Measurements from ENCODE around the gene DYRK1B. TPM values are rescaled to one million over a fixed set of nuclear protein-coding genes. Genes with fewer than 3 reads are reported as not detected.
"Not testable (repeated sequence)": the region's sequence is repeated elsewhere in the genome, so short reads cannot be mapped to it uniquely, and the experiment has no call there.

Gene DYRK1B
- total RNA-seq (10 to 100 TPM; 12.6 to 16.6 TPM), polyA plus RNA-seq (ENCODE audit: insufficient read length in 2 of 2) (10 to 100 TPM; 32.9 to 38.4 TPM)
- long read RNA-seq, donor 1, partial matches to known transcripts = 0 of 7 reads
- long read RNA-seq, donor 1, other reads (novel, unspliced or antisense) = 0 of 7 reads
- long read RNA-seq, donor 2, partial matches to known transcripts = 0 of 1 reads
- long read RNA-seq, donor 2, other reads (novel, unspliced or antisense) = 0 of 1 reads
- long read RNA-seq, donor 3, partial matches to known transcripts = 0 of 1 reads
- long read RNA-seq, donor 3, other reads (novel, unspliced or antisense) = 0 of 1 reads
- long read RNA-seq, donor 4, transcript DYRK1B-203 (11 exons, 2,007 nt) = major isoform, 5 of 7 reads
- long read RNA-seq, donor 4, partial matches to known transcripts = 0 of 7 reads
- long read RNA-seq, donor 4, other reads (novel, unspliced or antisense) = 0 of 7 reads

GRCh38 chr19:39833464-39834286, at the start of gene DYRK1B:
TSS of gene DYRK1B (minus strand) at chr19:39834162. CDS start at chr19:39831867, 2,295 bp downstream.
- Histone ChIP-seq H3K9me3 (ENCODE audit: control insufficient read depth, insufficient read depth, low read length) (no peaks in the 10 kb centered on the region), H3K27ac (ENCODE audit: low read depth, low read length) (peak within 1 kb of the TSS; percentile 97), H3K27me3 (ENCODE audit: control insufficient read depth, insufficient read depth, low read length) (no peaks in the 10 kb centered on the region), H3K4me3 (ENCODE audit: low read depth, low read length) (peak within 1 kb of the TSS; percentile 99), H3K36me3 (ENCODE audit: control insufficient read depth, insufficient read depth, low read length) (peaks cover 74% of the 10 kb centered on the region), H3K4me1 (ENCODE audit: control insufficient read depth, insufficient read depth, low read length) (peaks cover 20% of the 10 kb centered on the region)
- peak; percentile 92 to 100 (median 96) for DNase-seq (ENCODE audit: low read depth in 4 of 6, low spot score in 6 of 6)
- under 1% methylated on average over 56 of the region's 59 CpGs for WGBS (ENCODE audit: insufficient coverage)

- not testable (repeated sequence) for H3K4me1 ChIP-seq (ENCODE audit: control insufficient read depth, insufficient read depth, low read length); H3K36me3 ChIP-seq (ENCODE audit: control insufficient read depth, insufficient read depth, low read length); H3K27me3 ChIP-seq (ENCODE audit: control insufficient read depth, insufficient read depth, low read length); H3K4me3 ChIP-seq (ENCODE audit: low read depth, low read length); DNase-seq (ENCODE audit: low read depth in 4 of 6, low spot score in 6 of 6); H3K9me3 ChIP-seq (ENCODE audit: control insufficient read depth, insufficient read depth, low read length); H3K27ac ChIP-seq (ENCODE audit: low read depth, low read length)
- WGBS (ENCODE audit: insufficient coverage) = 96% methylated on average over 3 of the region's 10 CpGs
Measured at GRCh38 chr19:39882645-39883044, 48.7 kb upstream of the DYRK1B start.

GRCh38 chr19:39881495-39882110, 47.6 kb upstream of the DYRK1B start:
- H3K27ac ChIP-seq (ENCODE audit: low read depth, low read length); H3K9me3 ChIP-seq (ENCODE audit: control insufficient read depth, insufficient read depth, low read length); H3K36me3 ChIP-seq (ENCODE audit: control insufficient read depth, insufficient read depth, low read length); H3K27me3 ChIP-seq (ENCODE audit: control insufficient read depth, insufficient read depth, low read length); H3K4me3 ChIP-seq (ENCODE audit: low read depth, low read length); H3K4me1 ChIP-seq (ENCODE audit: control insufficient read depth, insufficient read depth, low read length): not testable (repeated sequence)
- WGBS (ENCODE audit: insufficient coverage) = 7% methylated on average over 6 of the region's 15 CpGs
- peak in 2 of 6 donors; percentile 15 to 42 for DNase-seq (ENCODE audit: low read depth in 4 of 6, low spot score in 6 of 6)

- H3K36me3 ChIP-seq (ENCODE audit: control insufficient read depth, insufficient read depth, low read length); H3K9me3 ChIP-seq (ENCODE audit: control insufficient read depth, insufficient read depth, low read length); H3K27me3 ChIP-seq (ENCODE audit: control insufficient read depth, insufficient read depth, low read length); H3K27ac ChIP-seq (ENCODE audit: low read depth, low read length); H3K4me1 ChIP-seq (ENCODE audit: control insufficient read depth, insufficient read depth, low read length); H3K4me3 ChIP-seq (ENCODE audit: low read depth, low read length); DNase-seq (ENCODE audit: low read depth in 4 of 6, low spot score in 6 of 6): not testable (repeated sequence)
- 100% methylated on average over 3 of the region's 5 CpGs for WGBS (ENCODE audit: insufficient coverage)
Measured at GRCh38 chr19:39880241-39880640, 46.3 kb upstream of the DYRK1B start.

- WGBS (ENCODE audit: insufficient coverage) = 100% methylated on average over 1 of the region's 8 CpGs
- not testable (repeated sequence) for H3K9me3 ChIP-seq (ENCODE audit: control insufficient read depth, insufficient read depth, low read length); H3K4me3 ChIP-seq (ENCODE audit: low read depth, low read length)
Measured at GRCh38 chr19:39879796-39880195, 45.8 kb upstream of the DYRK1B start.

GRCh38 chr19:39878866-39879265, 44.9 kb upstream of the DYRK1B start:
- not testable (repeated sequence) for DNase-seq (ENCODE audit: low read depth in 4 of 6, low spot score in 6 of 6); H3K4me1 ChIP-seq (ENCODE audit: control insufficient read depth, insufficient read depth, low read length); H3K36me3 ChIP-seq (ENCODE audit: control insufficient read depth, insufficient read depth, low read length); H3K9me3 ChIP-seq (ENCODE audit: control insufficient read depth, insufficient read depth, low read length); H3K27me3 ChIP-seq (ENCODE audit: control insufficient read depth, insufficient read depth, low read length); H3K27ac ChIP-seq (ENCODE audit: low read depth, low read length); H3K4me3 ChIP-seq (ENCODE audit: low read depth, low read length)
- 79% methylated on average over 8 of the region's 11 CpGs for WGBS (ENCODE audit: insufficient coverage)

More at GRCh38 chr19:39879796-39880195, 45.8 kb upstream of the DYRK1B start:
- H3K36me3 ChIP-seq (ENCODE audit: control insufficient read depth, insufficient read depth, low read length); H3K27me3 ChIP-seq (ENCODE audit: control insufficient read depth, insufficient read depth, low read length); H3K4me1 ChIP-seq (ENCODE audit: control insufficient read depth, insufficient read depth, low read length); DNase-seq (ENCODE audit: low read depth in 4 of 6, low spot score in 6 of 6); H3K27ac ChIP-seq (ENCODE audit: low read depth, low read length): not testable (repeated sequence)

GRCh38 chr19:39878398-39878797, 44.4 kb upstream of the DYRK1B start:
- Histone ChIP-seq H3K9me3 (ENCODE audit: control insufficient read depth, insufficient read depth, low read length) (no peaks in the 10 kb centered on the region), H3K36me3 (ENCODE audit: control insufficient read depth, insufficient read depth, low read length) (no peaks in the 10 kb centered on the region), H3K27me3 (ENCODE audit: control insufficient read depth, insufficient read depth, low read length) (no peaks in the 10 kb centered on the region), H3K4me3 (ENCODE audit: low read depth, low read length) (no peak overlapping the region), H3K27ac (ENCODE audit: low read depth, low read length) (no peak overlapping the region), H3K4me1 (ENCODE audit: control insufficient read depth, insufficient read depth, low read length) (no peaks in the 10 kb centered on the region)
- WGBS (ENCODE audit: insufficient coverage) = 81% methylated on average over 1 of the region's 1 CpG
- DNase-seq (ENCODE audit: low read depth in 4 of 6, low spot score in 6 of 6) = no peak

GRCh38 chr19:39877982-39878381, 44.0 kb upstream of the DYRK1B start:
- not testable (repeated sequence) for H3K9me3 ChIP-seq (ENCODE audit: control insufficient read depth, insufficient read depth, low read length); H3K27ac ChIP-seq (ENCODE audit: low read depth, low read length); H3K4me3 ChIP-seq (ENCODE audit: low read depth, low read length); H3K4me1 ChIP-seq (ENCODE audit: control insufficient read depth, insufficient read depth, low read length); H3K36me3 ChIP-seq (ENCODE audit: control insufficient read depth, insufficient read depth, low read length); H3K27me3 ChIP-seq (ENCODE audit: control insufficient read depth, insufficient read depth, low read length); DNase-seq (ENCODE audit: low read depth in 4 of 6, low spot score in 6 of 6)
- WGBS (ENCODE audit: insufficient coverage) = 92% methylated on average over 8 of the region's 17 CpGs

GRCh38 chr19:39877488-39877887, 43.5 kb upstream of the DYRK1B start:
- DNase-seq (ENCODE audit: low read depth in 4 of 6, low spot score in 6 of 6); H3K9me3 ChIP-seq (ENCODE audit: control insufficient read depth, insufficient read depth, low read length); H3K27me3 ChIP-seq (ENCODE audit: control insufficient read depth, insufficient read depth, low read length); H3K36me3 ChIP-seq (ENCODE audit: control insufficient read depth, insufficient read depth, low read length); H3K27ac ChIP-seq (ENCODE audit: low read depth, low read length); H3K4me1 ChIP-seq (ENCODE audit: control insufficient read depth, insufficient read depth, low read length); H3K4me3 ChIP-seq (ENCODE audit: low read depth, low read length): not testable (repeated sequence)
- no CpG with 5 or more reads among the region's 14 CpGs for WGBS (ENCODE audit: insufficient coverage)

Data from spinal cord (tissue), 10 donors.